ENCODE results near the gene SLC30A1. TPM values are rescaled to one million over a fixed set of nuclear protein-coding genes. Genes with fewer than 3 reads are reported as not detected.
"Not testable (repeated sequence)": the region's sequence is repeated elsewhere in the genome, so short reads cannot be mapped to it uniquely, and the experiment has no call there.

The SLC30A1 gene, protein sequence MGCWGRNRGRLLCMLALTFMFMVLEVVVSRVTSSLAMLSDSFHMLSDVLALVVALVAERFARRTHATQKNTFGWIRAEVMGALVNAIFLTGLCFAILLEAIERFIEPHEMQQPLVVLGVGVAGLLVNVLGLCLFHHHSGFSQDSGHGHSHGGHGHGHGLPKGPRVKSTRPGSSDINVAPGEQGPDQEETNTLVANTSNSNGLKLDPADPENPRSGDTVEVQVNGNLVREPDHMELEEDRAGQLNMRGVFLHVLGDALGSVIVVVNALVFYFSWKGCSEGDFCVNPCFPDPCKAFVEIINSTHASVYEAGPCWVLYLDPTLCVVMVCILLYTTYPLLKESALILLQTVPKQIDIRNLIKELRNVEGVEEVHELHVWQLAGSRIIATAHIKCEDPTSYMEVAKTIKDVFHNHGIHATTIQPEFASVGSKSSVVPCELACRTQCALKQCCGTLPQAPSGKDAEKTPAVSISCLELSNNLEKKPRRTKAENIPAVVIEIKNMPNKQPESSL
- total RNA-seq: 23.5 and 41.9 TPM in 2 replicates

DNA sequence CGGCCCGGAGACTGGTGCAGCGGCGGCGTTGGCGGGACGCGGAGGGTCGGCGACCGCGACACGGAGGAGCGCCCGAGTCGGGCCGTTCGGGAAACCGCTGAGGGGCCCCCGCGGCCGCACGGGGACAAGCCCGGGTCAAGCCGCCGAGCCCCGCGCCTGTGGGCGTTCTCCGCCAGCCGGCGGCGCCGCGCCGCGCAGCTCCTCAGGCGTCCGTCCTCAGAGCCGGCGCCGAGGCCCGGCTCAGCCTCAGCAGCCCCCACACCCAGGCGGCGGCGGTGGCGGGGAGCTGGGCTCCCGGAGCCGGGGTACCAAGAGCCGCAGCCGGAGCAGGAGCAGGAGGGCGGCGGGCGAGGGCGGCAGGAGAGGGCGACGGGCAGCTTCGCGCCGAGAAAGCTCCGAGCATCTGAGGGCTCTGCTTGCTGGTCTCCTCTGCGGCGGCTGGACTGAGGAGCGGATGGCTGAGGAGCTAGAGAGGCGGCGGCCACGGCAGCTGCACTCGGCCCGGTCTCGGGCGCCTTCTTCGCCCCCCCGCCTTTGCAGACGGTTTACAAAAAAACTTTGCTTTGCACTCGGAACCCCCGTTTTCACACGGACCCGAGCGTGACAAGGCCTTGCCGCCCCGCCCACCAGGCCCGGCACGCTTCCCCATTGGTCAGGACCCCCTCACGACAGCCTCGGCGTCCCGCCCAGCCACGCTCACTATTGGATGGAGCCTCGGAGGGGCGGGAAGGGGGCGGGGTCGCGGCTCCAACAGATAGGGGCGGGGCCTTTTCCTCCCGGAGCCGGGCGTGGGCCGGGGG lies at the start of gene SLC30A1:
Gene SLC30A1 (minus strand): TSS at position 522 of the 800 bp plus-strand sequence. CDS start 549 bp downstream, outside the sequence.
- peak within 1 kb of the TSS; percentile 76 for H3K4me3 ChIP-seq (ENCODE audit: low read depth, low read length)
- DNase-seq (ENCODE audit: low read depth): peak; percentile 99
- TF ChIP-seq, protein P1, sequence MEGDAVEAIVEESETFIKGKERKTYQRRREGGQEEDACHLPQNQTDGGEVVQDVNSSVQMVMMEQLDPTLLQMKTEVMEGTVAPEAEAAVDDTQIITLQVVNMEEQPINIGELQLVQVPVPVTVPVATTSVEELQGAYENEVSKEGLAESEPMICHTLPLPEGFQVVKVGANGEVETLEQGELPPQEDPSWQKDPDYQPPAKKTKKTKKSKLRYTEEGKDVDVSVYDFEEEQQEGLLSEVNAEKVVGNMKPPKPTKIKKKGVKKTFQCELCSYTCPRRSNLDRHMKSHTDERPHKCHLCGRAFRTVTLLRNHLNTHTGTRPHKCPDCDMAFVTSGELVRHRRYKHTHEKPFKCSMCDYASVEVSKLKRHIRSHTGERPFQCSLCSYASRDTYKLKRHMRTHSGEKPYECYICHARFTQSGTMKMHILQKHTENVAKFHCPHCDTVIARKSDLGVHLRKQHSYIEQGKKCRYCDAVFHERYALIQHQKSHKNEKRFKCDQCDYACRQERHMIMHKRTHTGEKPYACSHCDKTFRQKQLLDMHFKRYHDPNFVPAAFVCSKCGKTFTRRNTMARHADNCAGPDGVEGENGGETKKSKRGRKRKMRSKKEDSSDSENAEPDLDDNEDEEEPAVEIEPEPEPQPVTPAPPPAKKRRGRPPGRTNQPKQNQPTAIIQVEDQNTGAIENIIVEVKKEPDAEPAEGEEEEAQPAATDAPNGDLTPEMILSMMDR (IDR thresholded peaks at IDR 0.05; ENCODE audit: insufficient read depth, low read depth, low read length): no peak

GRCh38 chr1:211628417-211628816 lies 49.5 kb upstream of the SLC30A1 start:
- H3K4me3 ChIP-seq (ENCODE audit: low read depth, low read length): no peak overlapping the region
- TF ChIP-seq, protein P1 (IDR thresholded peaks at IDR 0.05; ENCODE audit: insufficient read depth, low read depth, low read length): no peak
- DNase-seq (ENCODE audit: low read depth): no peak

GRCh38 chr1:211627259-211627658 lies 48.3 kb upstream of the SLC30A1 start:
- no peak overlapping the region for H3K4me3 ChIP-seq (ENCODE audit: low read depth, low read length)
- TF ChIP-seq, protein P1 (IDR thresholded peaks at IDR 0.05; ENCODE audit: insufficient read depth, low read depth, low read length): no peak
- no peak for DNase-seq (ENCODE audit: low read depth)

DNA sequence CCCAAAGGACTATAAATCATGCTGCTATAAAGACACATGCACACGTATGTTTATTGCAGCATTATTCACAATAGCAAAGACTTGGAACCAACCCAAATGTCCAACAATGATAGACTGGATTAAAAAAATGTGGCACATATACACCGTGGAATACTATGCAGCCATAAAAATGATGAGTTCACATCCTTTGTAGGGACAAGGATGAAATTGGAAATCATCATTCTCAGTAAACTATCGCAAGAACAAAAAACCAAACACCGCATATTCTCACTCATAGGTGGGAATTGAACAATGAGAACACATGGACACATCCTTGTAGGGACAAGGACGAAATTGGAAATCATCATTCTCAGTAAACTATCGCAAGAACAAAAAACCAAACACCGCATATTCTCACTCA lies 46.9 kb upstream of the SLC30A1 start:
- DNase-seq (ENCODE audit: low read depth); H3K4me3 ChIP-seq (ENCODE audit: low read depth, low read length): not testable (repeated sequence)

GRCh38 chr1:211625040-211625439 lies 46.1 kb upstream of the SLC30A1 start:
- peak; percentile 70 for DNase-seq (ENCODE audit: low read depth)
- TF ChIP-seq, protein P1 (IDR thresholded peaks at IDR 0.05; ENCODE audit: insufficient read depth, low read depth, low read length): peak; percentile 64
- H3K4me3 ChIP-seq (ENCODE audit: low read depth, low read length): no peak overlapping the region

- DNase-seq (ENCODE audit: low read depth): no peak
- TF ChIP-seq, protein P1 (IDR thresholded peaks at IDR 0.05; ENCODE audit: insufficient read depth, low read depth, low read length): no peak
- no peak overlapping the region for H3K4me3 ChIP-seq (ENCODE audit: low read depth, low read length)
Measured at GRCh38 chr1:211623515-211623914, 44.6 kb upstream of the SLC30A1 start.

Measured in fibroblast of villous mesenchyme (primary cell).